CD4-positive, alpha-beta T cell treated with Interleukin-6 at 100 ng/mL for 8 hours (primary cell): ENCODE data around the gene ITPK1.

Experiments
- DNase-seq: peaks from one replicate; pipeline ENCODE4 v3.0.0-alpha.2; 2020; ENCODE audit warnings: mixed read lengths, low spot score

Gene ITPK1

GRCh38 chr14:93103392-93104080 lies 12.2 kb downstream of the ITPK1 start:
- DNase-seq = peak; percentile 76

- DNase-seq = no peak
Measured at GRCh38 chr14:93102141-93102540, 13.6 kb downstream of the ITPK1 start.

GRCh38 chr14:93101181-93101580 lies 14.5 kb downstream of the ITPK1 start:
- DNase-seq = no peak

- DNase-seq = no peak
Measured at GRCh38 chr14:93100570-93100969, 15.2 kb downstream of the ITPK1 start.

GRCh38 chr14:93100100-93100499 lies 15.6 kb downstream of the ITPK1 start:
- no peak for DNase-seq

GRCh38 chr14:93099643-93100042 lies 16.1 kb downstream of the ITPK1 start:
- no peak for DNase-seq

GRCh38 chr14:93099196-93099595 lies 16.5 kb downstream of the ITPK1 start:
- no peak for DNase-seq

- DNase-seq = no peak
Measured at GRCh38 chr14:93096691-93097322, 18.9 kb downstream of the ITPK1 start.

GRCh38 chr14:93095742-93096510 lies 19.8 kb downstream of the ITPK1 start:
- DNase-seq = no peak

GRCh38 chr14:93094121-93094918 lies 21.4 kb downstream of the ITPK1 start:
- no peak for DNase-seq

- DNase-seq = no peak
Measured at GRCh38 chr14:93092606-93093556, 22.8 kb downstream of the ITPK1 start.

GRCh38 chr14:93091666-93092065 lies 24.1 kb downstream of the ITPK1 start:
- DNase-seq = no peak

- no peak for DNase-seq
Measured at GRCh38 chr14:93090826-93091555, 24.7 kb downstream of the ITPK1 start.

GRCh38 chr14:93089521-93090269 lies 26.0 kb downstream of the ITPK1 start:
- DNase-seq = no peak

- DNase-seq = no peak
Measured at GRCh38 chr14:93086441-93087055, 29.2 kb downstream of the ITPK1 start.

- DNase-seq = no peak
Measured at GRCh38 chr14:93085911-93086310, 29.8 kb downstream of the ITPK1 start.

- no peak for DNase-seq
Measured at GRCh38 chr14:93084866-93085857, 30.6 kb downstream of the ITPK1 start.

GRCh38 chr14:93084402-93084801 lies 31.3 kb downstream of the ITPK1 start:
- DNase-seq = no peak
